GM12878 (cell line): ENCODE data around the gene PTPRC. TPM values are rescaled to one million over a fixed set of nuclear protein-coding genes. Genes with fewer than 3 reads are reported as not detected.

Source experiments
- ASH2L ChIP-seq: fragments of 300-600, 200-600 bp; sonication (generic); IDR thresholded peaks from 2 replicates; pipeline ENCODE4 v1.6.1; 2017; ENCODE audit warnings: low read depth, mild to moderate bottlenecking, borderline replicate concordance
- BACH1 ChIP-seq: fragments of 450-650 bp; IDR thresholded peaks from 2 replicates; pipeline ENCODE4 v1.6.1; 2017; ENCODE audit warnings: mild to moderate bottlenecking, borderline replicate concordance
- BCLAF1 ChIP-seq: fragments of 450-650 bp; IDR thresholded peaks from 2 replicates; pipeline ENCODE4 v1.6.1; 2017; ENCODE audit warnings: antibody characterized with exemption, mild to moderate bottlenecking, moderate library complexity
- BMI1 ChIP-seq: fragments of 450-650 bp; IDR thresholded peaks from 2 replicates; pipeline ENCODE4 v1.6.1; 2016; ENCODE audit warnings: mild to moderate bottlenecking, moderate library complexity, borderline replicate concordance
- CBFB ChIP-seq: IDR thresholded peaks from 2 replicates; pipeline ENCODE4 v1.6.1; 2016; ENCODE audit warnings: antibody characterized with exemption, low read depth
- HDAC2 ChIP-seq: fragments of 200-600 bp; sonication (generic); IDR thresholded peaks from 2 replicates; pipeline ENCODE4 v1.6.1; 2017
- IRF3 ChIP-seq: fragments of 450-650 bp; IDR thresholded peaks from 2 replicates; pipeline ENCODE4 v1.6.1; 2014; ENCODE audit warnings: mild to moderate bottlenecking
- JUNB ChIP-seq: IDR thresholded peaks from 2 replicates; pipeline ENCODE4 v1.6.1; 2016; ENCODE audit warnings: antibody characterized with exemption, mild to moderate bottlenecking
- NFYB ChIP-seq: IDR thresholded peaks from 2 replicates; pipeline ENCODE4 v1.6.1; 2011; ENCODE audit warnings: low read depth, mild to moderate bottlenecking, low read length, improper control_type of control experiment, moderate library complexity; ENCODE audit not compliant: insufficient read depth
- POLR2AphosphoS2 ChIP-seq: IDR thresholded peaks from 2 replicates; pipeline ENCODE4 v1.6.1; 2011; ENCODE audit warnings: low read depth, mild to moderate bottlenecking, low read length, improper control_type of control experiment, moderate library complexity
- POLR2AphosphoS5 ChIP-seq: IDR thresholded peaks from 2 replicates; pipeline ENCODE4 v1.6.1; 2011; ENCODE audit warnings: mild to moderate bottlenecking, low read length, inconsistent platforms
- RBBP5 ChIP-seq: fragments of 200-600 bp; sonication (generic); conservative IDR thresholded peaks from 2 replicates; pipeline ENCODE4 v1.6.1; 2016
- WRNIP1 ChIP-seq: IDR thresholded peaks from 2 replicates; pipeline ENCODE4 v1.6.1; 2011; ENCODE audit warnings: low read depth, low read length, improper control_type of control experiment, borderline replicate concordance
- polyA plus RNA-seq, 11 experiments: library from polyadenylated mRNA; depleted of rRNA in 4 of 11; unstranded in 6 of 11; stranded (reverse) in 5 of 11; fragments of >200 nt; fragmentation: Nextera tagmentation in 4 of 11; fragmentation: Illumina TruSeq in 1 of 11; extraction: Ambion mirVana in 4 of 11; extraction: Trizol in 1 of 11; gene quantifications; 1 replicate in 1 of 11; 2 replicates in 10 of 11; pipeline versions ENCODE4 v1.2.1 to v1.2.3, GENCODE V29; 2011 to 2016; ENCODE audit warnings: inconsistent platforms in 2 of 11, missing spikeins in 2 of 11, low read depth in 1 of 11
- total RNA-seq, 4 experiments: library from RNA; depleted of rRNA in 3 of 4; stranded (reverse); fragments of >200 nt in 3 of 4; fragmentation: Illumina TruSeq in 1 of 4; extraction: Trizol in 1 of 4; gene quantifications; 2 replicates each; pipeline versions ENCODE4 v1.2.1 to v1.2.3, GENCODE V29; 2013 to 2021
- TF ChIP-seq, protein P1 (sequence below): fragments of 450-650 bp; formaldehyde crosslinking; IDR thresholded peaks from 2 replicates; pipeline ENCODE4 v1.5.0; 2022; ENCODE audit warnings: mild to moderate bottlenecking, missing genetic modification characterization
- TF ChIP-seq, protein P2 (sequence below): IDR thresholded peaks from 2 replicates; pipeline ENCODE4 v1.6.1; 2011; ENCODE audit warnings: borderline replicate concordance, low read depth, mild to moderate bottlenecking, moderate library complexity, mixed read lengths, low read length; ENCODE audit not compliant: insufficient read depth; ENCODE audit errors: extremely low read length
- TF ChIP-seq, protein P3 (sequence below): fragments of 450-650 bp; IDR thresholded peaks from 2 replicates; pipeline ENCODE4 v1.6.1; 2018; ENCODE audit warnings: borderline replicate concordance, mild to moderate bottlenecking; ENCODE audit not compliant: partially characterized antibody

The PTPRC gene
- total and polyA plus RNA-seq, 10 of the 15 experiments (the other 5 are each of a cell fraction or from before 2014, with no cell fraction given): 72.9 to 221 (median 118) TPM

DNA sequence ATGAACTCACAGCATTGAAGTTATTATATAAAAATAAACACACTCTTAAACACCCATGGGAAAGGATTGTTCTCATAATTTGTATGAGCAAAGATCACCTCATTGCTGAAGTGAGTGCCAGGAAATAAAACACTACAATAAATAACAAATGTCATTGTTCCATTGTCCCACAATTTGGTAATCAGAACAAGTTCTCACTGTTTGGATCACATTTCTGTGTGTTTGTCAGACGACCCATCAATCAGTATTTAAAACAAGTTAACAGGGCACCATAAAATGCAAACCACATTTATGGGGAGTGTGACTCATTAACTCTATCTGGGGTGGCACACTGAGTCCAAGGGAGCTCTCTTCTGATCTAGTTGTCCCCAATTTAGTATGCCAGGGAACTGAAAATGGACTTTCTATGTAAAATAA is 124.5 kb downstream of the PTPRC start (continued):
- TF ChIP-seq, protein P1, sequence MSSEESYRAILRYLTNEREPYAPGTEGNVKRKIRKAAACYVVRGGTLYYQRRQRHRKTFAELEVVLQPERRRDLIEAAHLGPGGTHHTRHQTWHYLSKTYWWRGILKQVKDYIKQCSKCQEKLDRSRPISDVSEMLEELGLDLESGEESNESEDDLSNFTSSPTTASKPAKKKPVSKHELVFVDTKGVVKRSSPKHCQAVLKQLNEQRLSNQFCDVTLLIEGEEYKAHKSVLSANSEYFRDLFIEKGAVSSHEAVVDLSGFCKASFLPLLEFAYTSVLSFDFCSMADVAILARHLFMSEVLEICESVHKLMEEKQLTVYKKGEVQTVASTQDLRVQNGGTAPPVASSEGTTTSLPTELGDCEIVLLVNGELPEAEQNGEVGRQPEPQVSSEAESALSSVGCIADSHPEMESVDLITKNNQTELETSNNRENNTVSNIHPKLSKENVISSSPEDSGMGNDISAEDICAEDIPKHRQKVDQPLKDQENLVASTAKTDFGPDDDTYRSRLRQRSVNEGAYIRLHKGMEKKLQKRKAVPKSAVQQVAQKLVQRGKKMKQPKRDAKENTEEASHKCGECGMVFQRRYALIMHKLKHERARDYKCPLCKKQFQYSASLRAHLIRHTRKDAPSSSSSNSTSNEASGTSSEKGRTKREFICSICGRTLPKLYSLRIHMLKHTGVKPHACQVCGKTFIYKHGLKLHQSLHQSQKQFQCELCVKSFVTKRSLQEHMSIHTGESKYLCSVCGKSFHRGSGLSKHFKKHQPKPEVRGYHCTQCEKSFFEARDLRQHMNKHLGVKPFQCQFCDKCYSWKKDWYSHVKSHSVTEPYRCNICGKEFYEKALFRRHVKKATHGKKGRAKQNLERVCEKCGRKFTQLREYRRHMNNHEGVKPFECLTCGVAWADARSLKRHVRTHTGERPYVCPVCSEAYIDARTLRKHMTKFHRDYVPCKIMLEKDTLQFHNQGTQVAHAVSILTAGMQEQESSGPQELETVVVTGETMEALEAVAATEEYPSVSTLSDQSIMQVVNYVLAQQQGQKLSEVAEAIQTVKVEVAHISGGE (CRISPR knock-in tag): no peak
- no peak for TF ChIP-seq CBFB
- no peak for TF ChIP-seq WRNIP1
- TF ChIP-seq, protein P2, sequence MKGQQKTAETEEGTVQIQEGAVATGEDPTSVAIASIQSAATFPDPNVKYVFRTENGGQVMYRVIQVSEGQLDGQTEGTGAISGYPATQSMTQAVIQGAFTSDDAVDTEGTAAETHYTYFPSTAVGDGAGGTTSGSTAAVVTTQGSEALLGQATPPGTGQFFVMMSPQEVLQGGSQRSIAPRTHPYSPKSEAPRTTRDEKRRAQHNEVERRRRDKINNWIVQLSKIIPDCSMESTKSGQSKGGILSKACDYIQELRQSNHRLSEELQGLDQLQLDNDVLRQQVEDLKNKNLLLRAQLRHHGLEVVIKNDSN: no peak
- no peak for TF ChIP-seq POLR2AphosphoS2
- no peak for TF ChIP-seq NFYB
- TF ChIP-seq JUNB: no peak
- TF ChIP-seq POLR2AphosphoS5: no peak
- TF ChIP-seq, protein P3, sequence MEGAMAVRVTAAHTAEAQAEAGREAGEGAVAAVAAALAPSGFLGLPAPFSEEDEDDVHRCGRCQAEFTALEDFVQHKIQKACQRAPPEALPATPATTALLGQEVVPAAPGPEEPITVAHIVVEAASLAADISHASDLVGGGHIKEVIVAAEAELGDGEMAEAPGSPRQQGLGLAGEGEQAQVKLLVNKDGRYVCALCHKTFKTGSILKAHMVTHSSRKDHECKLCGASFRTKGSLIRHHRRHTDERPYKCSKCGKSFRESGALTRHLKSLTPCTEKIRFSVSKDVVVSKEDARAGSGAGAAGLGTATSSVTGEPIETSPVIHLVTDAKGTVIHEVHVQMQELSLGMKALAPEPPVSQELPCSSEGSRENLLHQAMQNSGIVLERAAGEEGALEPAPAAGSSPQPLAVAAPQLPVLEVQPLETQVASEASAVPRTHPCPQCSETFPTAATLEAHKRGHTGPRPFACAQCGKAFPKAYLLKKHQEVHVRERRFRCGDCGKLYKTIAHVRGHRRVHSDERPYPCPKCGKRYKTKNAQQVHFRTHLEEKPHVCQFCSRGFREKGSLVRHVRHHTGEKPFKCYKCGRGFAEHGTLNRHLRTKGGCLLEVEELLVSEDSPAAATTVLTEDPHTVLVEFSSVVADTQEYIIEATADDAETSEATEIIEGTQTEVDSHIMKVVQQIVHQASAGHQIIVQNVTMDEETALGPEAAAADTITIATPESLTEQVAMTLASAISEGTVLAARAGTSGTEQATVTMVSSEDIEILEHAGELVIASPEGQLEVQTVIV: no peak
- no peak for TF ChIP-seq RBBP5
- TF ChIP-seq BACH1: no peak
- no peak for TF ChIP-seq IRF3
- no peak for TF ChIP-seq ASH2L
- TF ChIP-seq BCLAF1: no peak
- no peak for TF ChIP-seq HDAC2
- TF ChIP-seq BMI1: no peak
